ENCODE measurements around the gene LBHD2.

LBHD2 gene

GRCh38 chr14:103129301-103130016, 45.4 kb downstream of the LBHD2 start:
- Histone ChIP-seq H3K36me3 (ENCODE audit: control insufficient read depth in 4 of 4, insufficient read depth in 4 of 4, low read length in 3 of 4) (peaks cover 7 to 74% (median 25%) of the 10 kb centered on the region in 4 experiments), H3K27me3 (replicated peaks in 2 of 5; ENCODE audit: control insufficient read depth in 4 of 5, insufficient read depth in 5 of 5, low read length in 4 of 5) (no peaks in the 10 kb centered on the region), H3K4me1 (ENCODE audit: control extremely low read depth in 1 of 4, control insufficient read depth in 4 of 4, insufficient read depth in 4 of 4, low read length in 3 of 4) (peaks cover 0 to 11% (median 6%) of the 10 kb centered on the region in 4 experiments), H3K4me3 (ENCODE audit: control insufficient read depth in 1 of 7, extremely low read depth in 1 of 7, insufficient read depth in 4 of 7, low read depth in 2 of 7, low read length in 6 of 7) (no peak overlapping the region), H3K9me3 (ENCODE audit: control extremely low read depth in 1 of 5, control insufficient read depth in 4 of 5, insufficient read depth in 2 of 5, low read depth in 1 of 5, low read length in 4 of 5) (no peaks in the 10 kb centered on the region), H3K27ac (ENCODE audit: insufficient read depth in 1 of 2, low read depth in 1 of 2, low read length in 2 of 2, poor library complexity in 1 of 2, severe bottlenecking in 2 of 2) (no peak overlapping the region)
- 95% methylated on average over 8 of the region's 12 CpGs for WGBS (ENCODE audit: insufficient coverage)
- CTCF ChIA-PET: interaction anchor here (0.8 to 7.2 kb wide), 4 partner anchors 11 to 94 kb away, joined by 3 to 49 read pairs (median 7); no protein-coding TSS in a partner anchor
- DNase-seq: no peak
- POLR2A ChIA-PET: no interaction called here

DNA sequence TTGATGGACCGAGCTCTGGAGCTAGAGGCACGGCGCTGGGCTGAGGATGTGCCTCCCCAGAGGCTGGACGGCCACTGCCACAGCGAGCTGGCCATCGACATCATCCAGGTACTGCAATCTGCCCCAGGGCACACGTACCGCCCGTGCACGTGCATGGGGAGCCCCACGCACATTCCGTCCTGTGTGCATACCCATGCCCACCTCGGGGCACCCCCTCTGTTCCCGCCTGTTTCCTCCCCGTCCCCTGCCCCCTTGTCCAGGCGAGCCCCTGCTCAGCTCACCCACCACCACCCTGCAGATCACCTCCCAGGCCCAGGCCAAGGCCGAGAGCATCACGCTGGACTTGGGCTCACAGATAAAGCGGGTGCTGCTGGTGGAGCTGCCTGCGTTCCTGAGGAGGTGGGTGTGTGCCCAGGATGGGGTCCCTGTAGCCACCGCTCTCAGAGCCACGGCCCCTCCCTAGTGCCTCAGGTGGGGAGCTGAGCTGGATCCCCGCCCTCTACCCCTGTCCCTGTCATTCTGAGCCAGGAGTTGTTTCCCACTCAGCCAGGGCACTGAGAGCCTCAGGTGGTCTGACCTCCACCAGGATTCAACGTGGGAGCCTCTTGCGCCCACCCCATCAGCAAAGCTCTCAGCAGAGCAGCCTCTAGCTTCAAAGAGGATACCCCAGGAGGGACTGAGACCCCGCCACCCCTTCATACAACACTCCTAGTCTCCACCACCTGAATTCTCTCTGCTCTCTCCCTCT, 46.2 kb downstream of the LBHD2 start:
- WGBS (ENCODE audit: insufficient coverage): 93% methylated on average over 21 of the region's 26 CpGs
- no peak overlapping the region for H3K4me3 ChIP-seq (ENCODE audit: control insufficient read depth in 1 of 7, extremely low read depth in 1 of 7, insufficient read depth in 4 of 7, low read depth in 2 of 7, low read length in 6 of 7)
- no peak overlapping the region for H3K27ac ChIP-seq (ENCODE audit: insufficient read depth in 1 of 2, low read depth in 1 of 2, low read length in 2 of 2, poor library complexity in 1 of 2, severe bottlenecking in 2 of 2)
- H3K9me3 ChIP-seq (ENCODE audit: control extremely low read depth in 1 of 5, control insufficient read depth in 4 of 5, insufficient read depth in 2 of 5, low read depth in 1 of 5, low read length in 4 of 5): no peaks in the 10 kb centered on the region
- H3K4me1 ChIP-seq (ENCODE audit: control extremely low read depth in 1 of 4, control insufficient read depth in 4 of 4, insufficient read depth in 4 of 4, low read length in 3 of 4): peaks cover 0 to 4% (median 2%) of the 10 kb centered on the region in 4 experiments
- DNase-seq: no peak
- CTCF ChIA-PET: interaction anchor here (0.8 to 7.2 kb wide), 5 partner anchors 10 to 93 kb away, joined by 3 to 49 read pairs (median 3); no protein-coding TSS in a partner anchor
- no peaks in the 10 kb centered on the region for H3K27me3 ChIP-seq (replicated peaks in 2 of 5; ENCODE audit: control insufficient read depth in 4 of 5, insufficient read depth in 5 of 5, low read length in 4 of 5)
- peaks cover 7 to 81% (median 31%) of the 10 kb centered on the region in 4 experiments for H3K36me3 ChIP-seq (ENCODE audit: control insufficient read depth in 4 of 4, insufficient read depth in 4 of 4, low read length in 3 of 4)
- POLR2A ChIA-PET: no interaction called here

GRCh38 chr14:103130965-103131364, 47.0 kb downstream of the LBHD2 start:
- no peak overlapping the region for H3K4me3 ChIP-seq (ENCODE audit: control insufficient read depth in 1 of 7, extremely low read depth in 1 of 7, insufficient read depth in 4 of 7, low read depth in 2 of 7, low read length in 6 of 7)
- no peaks in the 10 kb centered on the region for H3K4me1 ChIP-seq (ENCODE audit: control extremely low read depth in 1 of 4, control insufficient read depth in 4 of 4, insufficient read depth in 4 of 4, low read length in 3 of 4)
- no peak overlapping the region for H3K27ac ChIP-seq (ENCODE audit: insufficient read depth in 1 of 2, low read depth in 1 of 2, low read length in 2 of 2, poor library complexity in 1 of 2, severe bottlenecking in 2 of 2)
- WGBS (ENCODE audit: insufficient coverage): 98% methylated on average over 8 of the region's 8 CpGs
- no peak for DNase-seq
- H3K9me3 ChIP-seq (ENCODE audit: control extremely low read depth in 1 of 5, control insufficient read depth in 4 of 5, insufficient read depth in 2 of 5, low read depth in 1 of 5, low read length in 4 of 5): no peaks in the 10 kb centered on the region
- ChIA-PET POLR2A (no interaction called here), CTCF (interaction anchor here (0.8 to 7.2 kb wide), 4 partner anchors 9 to 26 kb away, joined by 3 to 49 read pairs (median 7); no protein-coding TSS in a partner anchor)
- H3K36me3 ChIP-seq (ENCODE audit: control insufficient read depth in 4 of 4, insufficient read depth in 4 of 4, low read length in 3 of 4): peaks cover 7 to 81% (median 34%) of the 10 kb centered on the region in 4 experiments
- no peaks in the 10 kb centered on the region for H3K27me3 ChIP-seq (replicated peaks in 2 of 5; ENCODE audit: control insufficient read depth in 4 of 5, insufficient read depth in 5 of 5, low read length in 4 of 5)

GRCh38 chr14:103131580-103131979, 47.6 kb downstream of the LBHD2 start:
- peaks cover 7 to 77% (median 33%) of the 10 kb centered on the region in 4 experiments for H3K36me3 ChIP-seq (ENCODE audit: control insufficient read depth in 4 of 4, insufficient read depth in 4 of 4, low read length in 3 of 4)
- H3K4me1 ChIP-seq (ENCODE audit: control extremely low read depth in 1 of 4, control insufficient read depth in 4 of 4, insufficient read depth in 4 of 4, low read length in 3 of 4): peaks cover 0 to 3% (median 1%) of the 10 kb centered on the region in 4 experiments
- WGBS (ENCODE audit: insufficient coverage): 97% methylated on average over 9 of the region's 9 CpGs
- no peak overlapping the region for H3K27ac ChIP-seq (ENCODE audit: insufficient read depth in 1 of 2, low read depth in 1 of 2, low read length in 2 of 2, poor library complexity in 1 of 2, severe bottlenecking in 2 of 2)
- no peak overlapping the region for H3K4me3 ChIP-seq (ENCODE audit: control insufficient read depth in 1 of 7, extremely low read depth in 1 of 7, insufficient read depth in 4 of 7, low read depth in 2 of 7, low read length in 6 of 7)
- ChIA-PET CTCF (interaction anchor here (0.8 to 7.2 kb wide), 2 partner anchors 26 to 55 kb away, joined by 3 to 49 read pairs; no protein-coding TSS in a partner anchor), POLR2A (no interaction called here)
- no peaks in the 10 kb centered on the region for H3K9me3 ChIP-seq (ENCODE audit: control extremely low read depth in 1 of 5, control insufficient read depth in 4 of 5, insufficient read depth in 2 of 5, low read depth in 1 of 5, low read length in 4 of 5)
- no peaks in the 10 kb centered on the region for H3K27me3 ChIP-seq (replicated peaks in 2 of 5; ENCODE audit: control insufficient read depth in 4 of 5, insufficient read depth in 5 of 5, low read length in 4 of 5)
- DNase-seq: no peak

- H3K36me3 ChIP-seq (ENCODE audit: control insufficient read depth in 4 of 4, insufficient read depth in 4 of 4, low read length in 3 of 4): peaks cover 7 to 70% (median 33%) of the 10 kb centered on the region in 4 experiments
- H3K4me3 ChIP-seq (ENCODE audit: control insufficient read depth in 1 of 7, extremely low read depth in 1 of 7, insufficient read depth in 4 of 7, low read depth in 2 of 7, low read length in 6 of 7): no peak overlapping the region
- ChIA-PET CTCF (interaction anchor here (0.8 to 13.8 kb wide), 2 partner anchors 32 to 57 kb away, joined by 3 to 179 read pairs; no protein-coding TSS in a partner anchor), POLR2A (interaction anchor here (0.6 kb wide), 1 partner anchor 27 kb away, joined by 5 read pairs; no protein-coding TSS in a partner anchor)
- no peaks in the 10 kb centered on the region for H3K27me3 ChIP-seq (replicated peaks in 2 of 5; ENCODE audit: control insufficient read depth in 4 of 5, insufficient read depth in 5 of 5, low read length in 4 of 5)
- H3K27ac ChIP-seq (ENCODE audit: insufficient read depth in 1 of 2, low read depth in 1 of 2, low read length in 2 of 2, poor library complexity in 1 of 2, severe bottlenecking in 2 of 2): no peak overlapping the region
- H3K4me1 ChIP-seq (ENCODE audit: control extremely low read depth in 1 of 4, control insufficient read depth in 4 of 4, insufficient read depth in 4 of 4, low read length in 3 of 4): peaks cover 0 to 11% (median 4%) of the 10 kb centered on the region in 4 experiments
- H3K9me3 ChIP-seq (ENCODE audit: control extremely low read depth in 1 of 5, control insufficient read depth in 4 of 5, insufficient read depth in 2 of 5, low read depth in 1 of 5, low read length in 4 of 5): no peaks in the 10 kb centered on the region
- DNase-seq: no peak
- 91% methylated on average over 37 of the region's 39 CpGs for WGBS (ENCODE audit: insufficient coverage)
Measured at GRCh38 chr14:103132381-103133209, 48.6 kb downstream of the LBHD2 start.

GRCh38 chr14:103133210-103134140, 49.5 kb downstream of the LBHD2 start:
- ChIA-PET CTCF (interaction anchor here (1.2 to 13.8 kb wide), 2 partner anchors 8 to 32 kb away, joined by 3 to 179 read pairs; no protein-coding TSS in a partner anchor), POLR2A (interaction anchor here (0.6 kb wide), 1 partner anchor 28 kb away, joined by 5 read pairs; no protein-coding TSS in a partner anchor)
- 94% methylated on average over 21 of the region's 25 CpGs for whole genome bisulfite sequencing (ENCODE audit: insufficient coverage)
- H3K4me1 ChIP-seq (ENCODE audit: control extremely low read depth in 1 of 4, control insufficient read depth in 4 of 4, insufficient read depth in 4 of 4, low read length in 3 of 4): peaks cover 0 to 11% (median 4%) of the 10 kb centered on the region in 4 experiments
- H3K9me3 ChIP-seq (ENCODE audit: control extremely low read depth in 1 of 5, control insufficient read depth in 4 of 5, insufficient read depth in 2 of 5, low read depth in 1 of 5, low read length in 4 of 5): no peaks in the 10 kb centered on the region
- DNase-seq: no peak
- H3K4me3 ChIP-seq (ENCODE audit: control insufficient read depth in 1 of 7, extremely low read depth in 1 of 7, insufficient read depth in 4 of 7, low read depth in 2 of 7, low read length in 6 of 7): no peak overlapping the region
- H3K27ac ChIP-seq (ENCODE audit: insufficient read depth in 1 of 2, low read depth in 1 of 2, low read length in 2 of 2, poor library complexity in 1 of 2, severe bottlenecking in 2 of 2): no peak overlapping the region
- peaks cover 0 to 5% (median 0%) of the 10 kb centered on the region in 5 experiments for H3K27me3 ChIP-seq (replicated peaks in 2 of 5; ENCODE audit: control insufficient read depth in 4 of 5, insufficient read depth in 5 of 5, low read length in 4 of 5)
- H3K36me3 ChIP-seq (ENCODE audit: control insufficient read depth in 4 of 4, insufficient read depth in 4 of 4, low read length in 3 of 4): peaks cover 7 to 64% (median 32%) of the 10 kb centered on the region in 4 experiments
